HepG2 (cell line): ENCODE results near the gene LRBA. TPM values are rescaled to one million over a fixed set of nuclear protein-coding genes. Genes with fewer than 3 reads are reported as not detected.

ENCODE experiments used
- ATAC-seq: fragments of 200-7000 bp; cut with Tn5 transposase; 3 replicates; pipeline ENCODE4 v1.9.1; 2020; ENCODE audit warnings: mild to moderate bottlenecking, moderate library complexity
- BruUV-seq: library from RNA; stranded (reverse); fragments of 400-500 nt; replicated peaks from 2 replicates; lab custom pipeline; 2021; lab: Mats Ljungman, UMichigan
- CTCF ChIA-PET: fragments of 300-600 bp; formaldehyde crosslinking; extraction: SDS; loops from one replicate; lab custom pipeline; 2021; ENCODE audit warnings: low total read pairs, inconsistent platforms, low intra/inter-chr PET ratio; lab: Yijun Ruan, JAX
- POLR2A ChIA-PET: fragments of 350-600 bp; sonication (Branson Sonifier 250); formaldehyde crosslinking; loops from one replicate; lab custom pipeline; 2020; ENCODE audit warnings: antibody characterized with exemption, inconsistent platforms; lab: Yijun Ruan, JAX
- DNase-seq: peaks from one replicate; pipeline ENCODE4 v3.0.0-alpha.2; 2015; ENCODE audit warnings: low spot score
- FAIRE-seq: peaks from 3 replicates; lab custom pipeline; 2011; peaks lifted over from hg19 to GRCh38; lab: Jason Lieb, UNC
- H2AFZ ChIP-seq: one replicate; pipeline ENCODE4 v1.6.1; 2011; ENCODE audit warnings: low read length, inconsistent platforms
- H3K27ac ChIP-seq: fragments of 300-600 bp; 3 replicates; pipeline ENCODE4 v1.8.0; 2011; ENCODE audit warnings: mixed run types, mild to moderate bottlenecking, mixed read lengths, low read length, inconsistent platforms; ENCODE audit not compliant: insufficient read depth; ENCODE audit errors: extremely low read length
- H3K27me3 ChIP-seq, 2 experiments: fragments of 200-600 bp in 1 of 2; 2 replicates in 1 of 2; 3 replicates in 1 of 2; pipeline versions ENCODE4 v1.6.0 to v1.8.0; 2011; ENCODE audit warnings: low read length in 2 of 2, mild to moderate bottlenecking in 2 of 2, moderate library complexity in 2 of 2, inconsistent platforms in 1 of 2; ENCODE audit not compliant: insufficient read depth in 2 of 2, control insufficient read depth in 1 of 2
- H3K36me3 ChIP-seq, 2 experiments: fragments of 200-600 bp in 1 of 2; replicated peaks in 1 of 2; 2 replicates in 1 of 2; 3 replicates in 1 of 2; pipeline versions ENCODE4 v1.5.1 to v1.8.0; 2011; ENCODE audit warnings: low read length in 2 of 2, inconsistent platforms in 1 of 2; ENCODE audit not compliant: insufficient read depth in 2 of 2, control insufficient read depth in 1 of 2
- H3K4me1 ChIP-seq: 2 replicates; pipeline ENCODE4 v1.5.1; 2012; ENCODE audit warnings: low read length, inconsistent platforms; ENCODE audit not compliant: insufficient read depth
- H3K4me2 ChIP-seq: 2 replicates; pipeline ENCODE4 v1.6.0; 2011; ENCODE audit warnings: low read depth, low read length, inconsistent platforms
- H3K4me3 ChIP-seq, 3 experiments: fragments of 200-600 bp in 1 of 3; sonication (generic), shearing (Covaris generic) in 1 of 3; replicated peaks in 1 of 3; 2 replicates each; pipeline ENCODE4 v1.5.1; 2011 to 2016; ENCODE audit warnings: low read length in 3 of 3, inconsistent platforms in 2 of 3, low read depth in 2 of 3, mild to moderate bottlenecking in 2 of 3, control low read depth in 1 of 3, mixed read lengths in 1 of 3; ENCODE audit not compliant: insufficient read depth in 1 of 3
- H3K79me2 ChIP-seq: one replicate; pipeline ENCODE4 v1.6.1; 2011; ENCODE audit warnings: low read length, inconsistent platforms; ENCODE audit not compliant: insufficient read depth
- H3K9ac ChIP-seq: 2 replicates; pipeline ENCODE4 v1.6.0; 2011; ENCODE audit warnings: mild to moderate bottlenecking, low read depth, low read length, inconsistent platforms; ENCODE audit not compliant: insufficient read depth
- H3K9me3 ChIP-seq: 2 replicates; pipeline ENCODE4 v1.5.1; 2012; ENCODE audit warnings: mild to moderate bottlenecking, low read length
- H4K20me1 ChIP-seq: 2 replicates; pipeline ENCODE4 v1.6.0; 2011; ENCODE audit warnings: inconsistent platforms, mild to moderate bottlenecking, low read length, moderate library complexity; ENCODE audit not compliant: insufficient read depth
- CREB1 ChIP-seq, 2 experiments: fragments of 450-650 bp in 1 of 2; IDR thresholded peaks; 2 replicates each; pipeline ENCODE4 v1.6.1; 2016 to 2017; ENCODE audit warnings: control low read depth in 1 of 2, mild to moderate bottlenecking in 1 of 2, missing compliant biosample characterization in 1 of 2, missing genetic modification characterization in 1 of 2
- ETV6 ChIP-seq: sonication (generic); formaldehyde crosslinking; conservative IDR thresholded peaks from 2 replicates; pipeline ENCODE4 v1.4.0; 2020; ENCODE audit warnings: missing genetic modification reagents
- FOSL2 ChIP-seq: sonication (generic); formaldehyde crosslinking; IDR thresholded peaks from 2 replicates; pipeline ENCODE4 v1.4.0; 2020; ENCODE audit warnings: missing genetic modification reagents
- FOXC1 ChIP-seq: sonication (generic); formaldehyde crosslinking; IDR thresholded peaks from 2 replicates; pipeline ENCODE4 v1.8.0; 2022; ENCODE audit warnings: mild to moderate bottlenecking, missing genetic modification reagents, borderline replicate concordance
- HDAC1 ChIP-seq: sonication (generic); formaldehyde crosslinking; IDR thresholded peaks from 2 replicates; pipeline ENCODE4 v1.5.1; 2020; ENCODE audit warnings: mild to moderate bottlenecking, missing genetic modification reagents
- KAT8 ChIP-seq: IDR thresholded peaks from 2 replicates; pipeline ENCODE4 v1.6.1; 2016; ENCODE audit warnings: missing genetic modification reagents, missing compliant biosample characterization
- LRRFIP1 ChIP-seq: sonication (generic); formaldehyde crosslinking; conservative IDR thresholded peaks from 2 replicates; pipeline ENCODE4 v1.4.0; 2020; ENCODE audit warnings: missing genetic modification reagents
- MAFG ChIP-seq: sonication (generic); formaldehyde crosslinking; IDR thresholded peaks from 2 replicates; pipeline ENCODE4 v1.5.1; 2020; ENCODE audit warnings: mild to moderate bottlenecking, missing genetic modification reagents
- MEIS1 ChIP-seq: sonication (generic); formaldehyde crosslinking; IDR thresholded peaks from 2 replicates; pipeline ENCODE4 v1.9.0; 2021; ENCODE audit warnings: mild to moderate bottlenecking, missing genetic modification reagents, moderate library complexity, borderline replicate concordance
- POLR2AphosphoS5 ChIP-seq: IDR thresholded peaks from 2 replicates; pipeline ENCODE4 v1.6.1; 2012; ENCODE audit warnings: low read depth, low read length
- SPEN ChIP-seq: sonication (generic); formaldehyde crosslinking; IDR thresholded peaks from 2 replicates; pipeline ENCODE4 v1.5.1; 2020; ENCODE audit warnings: low read depth, mild to moderate bottlenecking, missing genetic modification reagents
- ZFP90 ChIP-seq: sonication (generic); formaldehyde crosslinking; IDR thresholded peaks from 2 replicates; pipeline ENCODE4 v1.8.0; 2022; ENCODE audit warnings: missing genetic modification reagents, mild to moderate bottlenecking, inconsistent platforms, borderline replicate concordance
- ZNF317 ChIP-seq: sonication (generic); formaldehyde crosslinking; IDR thresholded peaks from 2 replicates; pipeline ENCODE4 v1.5.0; 2020; ENCODE audit warnings: mild to moderate bottlenecking, missing genetic modification reagents
- ZNF609 ChIP-seq: sonication (generic); formaldehyde crosslinking; IDR thresholded peaks from 2 replicates; pipeline ENCODE4 v1.4.0; 2020; ENCODE audit warnings: mild to moderate bottlenecking, missing genetic modification reagents, borderline replicate concordance
- ZNF7 ChIP-seq: IDR thresholded peaks from 2 replicates; pipeline ENCODE4 v1.6.1; 2016; ENCODE audit warnings: missing biosample characterization, missing genetic modification reagents
- WGBS: methylation state at CpG from one replicate; pipeline ENCODE4 v1.1.6; 2017; ENCODE audit warnings: low lambda C conversion rate; 5-methylcytosine and 5-hydroxymethylcytosine counted together
- in situ Hi-C: cut with HindIII; loops from 2 replicates; pipeline ENCODE4 v1.10.0; 2017; ENCODE audit warnings: low pct_unique_long_range_greater_than_20kb; ENCODE audit not compliant: extremely low pct_ligation_motif_present
- intact Hi-C: fragments of 100-400 bp; cut with micrococcal nuclease; formaldehyde crosslinking; loops from one replicate; pipeline ENCODE4 v1.10.0; 2022; ENCODE audit not compliant: unreplicated experiment
- polyA plus RNA-seq, 8 experiments: library from polyadenylated mRNA; depleted of rRNA in 3 of 8; stranded (reverse) in 7 of 8; unstranded in 1 of 8; fragments of >200 nt; fragmentation: Illumina TruSeq in 4 of 8; extraction: Trizol in 4 of 8; gene quantifications; 2 replicates each; pipeline versions ENCODE4 v1.2.1 to v1.2.3, GENCODE V29; 2011 to 2016; ENCODE audit warnings: low read depth in 4 of 8, missing spikeins in 1 of 8, mixed read lengths in 1 of 8; ENCODE audit not compliant: insufficient read depth in 1 of 8
- total RNA-seq, 5 experiments: library from RNA; depleted of rRNA; stranded (reverse); fragments of >200 nt; fragmentation: Illumina TruSeq; extraction: Trizol; gene quantifications; 2 replicates each; pipeline ENCODE4 v1.2.3, GENCODE V29; 2016; ENCODE audit warnings: low read depth in 1 of 5
- TF ChIP-seq, protein P1 (sequence below): sonication (generic); formaldehyde crosslinking; conservative IDR thresholded peaks from 2 replicates; pipeline ENCODE4 v1.5.0; 2020; ENCODE audit warnings: missing genetic modification reagents

The LRBA gene
- total and polyA plus RNA-seq, 2 of the 13 experiments (the other 11 are each of a cell fraction or from before 2014, with no cell fraction given) = 21.0 to 37.2 TPM

DNA sequence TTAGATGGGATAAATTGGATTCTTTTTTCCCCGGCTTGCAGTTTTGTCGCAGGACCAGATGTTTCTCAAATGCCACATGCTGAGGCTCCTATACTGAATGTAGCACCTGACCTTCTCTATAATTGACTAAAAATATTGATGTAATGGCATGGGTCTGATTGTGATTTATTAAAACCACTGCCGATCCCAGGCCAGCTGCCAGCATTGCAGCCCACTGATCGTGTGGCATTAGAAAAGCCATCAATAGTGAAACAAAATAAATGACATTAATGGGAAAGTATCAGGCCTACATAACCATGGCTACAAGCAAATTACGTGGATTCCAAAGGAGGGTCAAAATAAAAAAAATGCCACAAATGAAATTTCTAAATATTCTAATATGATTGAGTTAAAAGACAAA is 334.4 kb downstream of the LRBA start:
- ChIA-PET CTCF (no interaction called here), POLR2A (no interaction called here)
- Histone ChIP-seq H3K27me3 (no peaks in the 10 kb centered on the region), H3K4me1 (peaks cover 9% of the 10 kb centered on the region; the same call in 1 of the 2 replicates), H3K36me3 (peaks cover 0 to 4% of the 10 kb centered on the region in 2 experiments; a peak in 3 of 5 replicates), H3K79me2 (no peaks in the 10 kb centered on the region), H3K4me3 (no peak overlapping the region), H3K4me2 (no peak overlapping the region), H3K9ac (no peak overlapping the region), H3K9me3 (no peaks in the 10 kb centered on the region), H2AFZ (no peak overlapping the region), H4K20me1 (no peaks in the 10 kb centered on the region), H3K27ac (no peak overlapping the region)
- 87% methylated on average over 5 of the region's 5 CpGs for WGBS
- intact Hi-C loops = no loop called here
- ATAC-seq (no peak), FAIRE-seq (no peak), DNase-seq (no peak)
- BruUV-seq = no TSS peak
- in situ Hi-C loops = no loop called here
- TF ChIP-seq ETV6 (CRISPR knock-in tag) (no peak), MEIS1 (CRISPR knock-in tag) (no peak), FOSL2 (CRISPR knock-in tag) (no peak), ZNF7 (CRISPR knock-in tag) (no peak), ZNF609 (no peak), MAFG (CRISPR knock-in tag) (no peak), SPEN (CRISPR knock-in tag) (no peak), POLR2AphosphoS5 (no peak), ZFP90 (CRISPR knock-in tag) (no peak), FOXC1 (CRISPR knock-in tag) (no peak), LRRFIP1 (CRISPR knock-in tag) (no peak), KAT8 (CRISPR knock-in tag) (no peak), CREB1 (IDR thresholded peaks at IDR 0.05) (no peak), CREB1 (CRISPR knock-in tag; IDR thresholded peaks at IDR 0.05) (no peak), HDAC1 (CRISPR knock-in tag) (no peak), ZNF317 (CRISPR knock-in tag) (no peak)
- TF ChIP-seq, protein P1, sequence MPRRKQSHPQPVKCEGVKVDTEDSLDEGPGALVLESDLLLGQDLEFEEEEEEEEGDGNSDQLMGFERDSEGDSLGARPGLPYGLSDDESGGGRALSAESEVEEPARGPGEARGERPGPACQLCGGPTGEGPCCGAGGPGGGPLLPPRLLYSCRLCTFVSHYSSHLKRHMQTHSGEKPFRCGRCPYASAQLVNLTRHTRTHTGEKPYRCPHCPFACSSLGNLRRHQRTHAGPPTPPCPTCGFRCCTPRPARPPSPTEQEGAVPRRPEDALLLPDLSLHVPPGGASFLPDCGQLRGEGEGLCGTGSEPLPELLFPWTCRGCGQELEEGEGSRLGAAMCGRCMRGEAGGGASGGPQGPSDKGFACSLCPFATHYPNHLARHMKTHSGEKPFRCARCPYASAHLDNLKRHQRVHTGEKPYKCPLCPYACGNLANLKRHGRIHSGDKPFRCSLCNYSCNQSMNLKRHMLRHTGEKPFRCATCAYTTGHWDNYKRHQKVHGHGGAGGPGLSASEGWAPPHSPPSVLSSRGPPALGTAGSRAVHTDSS (CRISPR knock-in tag) = no peak
